IPS DF 6.9 (cell line): Measurements from ENCODE around the gene IL19.
"Not testable (repeated sequence)": the region's sequence is repeated elsewhere in the genome, so short reads cannot be mapped to it uniquely, and the experiment has no call there.

ENCODE experiments used
- DNase-seq: peaks from one replicate; pipeline ENCODE4 v3.0.0-alpha.2; 2013; ENCODE audit warnings: low read depth, low spot score
- H3K27ac ChIP-seq: one replicate; pipeline ENCODE4 v1.5.1; 2013; ENCODE audit warnings: low read length, control low read depth
- H3K27me3 ChIP-seq: 2 replicates; pipeline ENCODE4 v1.6.1; 2013; ENCODE audit warnings: mild to moderate bottlenecking, low read length; ENCODE audit not compliant: control insufficient read depth, insufficient read depth
- H3K36me3 ChIP-seq: 2 replicates; pipeline ENCODE4 v1.6.1; 2013; ENCODE audit warnings: low read length; ENCODE audit not compliant: control insufficient read depth, insufficient read depth
- H3K4me1 ChIP-seq: 2 replicates; pipeline ENCODE4 v1.6.1; 2013; ENCODE audit warnings: low read length; ENCODE audit not compliant: control insufficient read depth, insufficient read depth
- H3K4me3 ChIP-seq: 2 replicates; pipeline ENCODE4 v1.5.1; 2013; ENCODE audit warnings: mild to moderate bottlenecking, low read length
- H3K9me3 ChIP-seq: 2 replicates; pipeline ENCODE4 v1.6.1; 2013; ENCODE audit warnings: low read length, inconsistent platforms; ENCODE audit not compliant: control insufficient read depth, insufficient read depth
- WGBS: extraction: QIAGEN DNeasy Blood & Tissue Kit; methylation state at CpG from one replicate; pipeline ENCODE4 v1.1.7; 2013; ENCODE audit warnings: mixed read lengths, missing lambda C conversion rate; ENCODE audit not compliant: insufficient read length, insufficient coverage; 5-methylcytosine and 5-hydroxymethylcytosine counted together

IL19 gene

GRCh38 chr1:206776229-206776628, 5.7 kb downstream of the IL19 start:
- no peak overlapping the region for H3K4me3 ChIP-seq
- H3K36me3 ChIP-seq = no peaks in the 10 kb centered on the region
- no peaks in the 10 kb centered on the region for H3K9me3 ChIP-seq
- no peak overlapping the region for H3K27ac ChIP-seq
- H3K4me1 ChIP-seq = no peaks in the 10 kb centered on the region
- DNase-seq = no peak
- no peaks in the 10 kb centered on the region for H3K27me3 ChIP-seq
- WGBS = no CpG with 5 or more reads among the region's 4 CpGs

GRCh38 chr1:206778031-206778430, 7.5 kb downstream of the IL19 start:
- WGBS = no CpG with 5 or more reads among the region's 7 CpGs
- Histone ChIP-seq H3K4me3 (no peak overlapping the region), H3K36me3 (no peaks in the 10 kb centered on the region), H3K4me1 (no peaks in the 10 kb centered on the region), H3K27me3 (no peaks in the 10 kb centered on the region), H3K27ac (no peak overlapping the region), H3K9me3 (no peaks in the 10 kb centered on the region)
- DNase-seq = no peak

GRCh38 chr1:206778911-206779310, 8.3 kb downstream of the IL19 start:
- DNase-seq, H3K4me1 ChIP-seq, H3K9me3 ChIP-seq, H3K27me3 ChIP-seq, H3K4me3 ChIP-seq, H3K36me3 ChIP-seq, H3K27ac ChIP-seq: not testable (repeated sequence)
- no CpG with 5 or more reads among the region's 6 CpGs for WGBS

GRCh38 chr1:206779638-206780037, 9.1 kb downstream of the IL19 start:
- DNase-seq = no peak
- WGBS = no CpG with 5 or more reads among the region's 2 CpGs
- H3K4me3 ChIP-seq = no peak overlapping the region
- H3K36me3 ChIP-seq = no peaks in the 10 kb centered on the region
- no peaks in the 10 kb centered on the region for H3K27me3 ChIP-seq
- H3K4me1 ChIP-seq = no peaks in the 10 kb centered on the region
- H3K27ac ChIP-seq = no peak overlapping the region
- no peaks in the 10 kb centered on the region for H3K9me3 ChIP-seq

- H3K27me3 ChIP-seq = no peaks in the 10 kb centered on the region
- no peaks in the 10 kb centered on the region for H3K9me3 ChIP-seq
- H3K27ac ChIP-seq = no peak overlapping the region
- DNase-seq = no peak
- no peaks in the 10 kb centered on the region for H3K4me1 ChIP-seq
- H3K4me3 ChIP-seq = no peak overlapping the region
- no peaks in the 10 kb centered on the region for H3K36me3 ChIP-seq
- no CpG with 5 or more reads among the region's 2 CpGs for WGBS
Measured at GRCh38 chr1:206782448-206782847, 11.9 kb downstream of the IL19 start.

GRCh38 chr1:206783506-206783905, 12.9 kb downstream of the IL19 start:
- WGBS = no CpG with 5 or more reads among the region's 7 CpGs

DNA sequence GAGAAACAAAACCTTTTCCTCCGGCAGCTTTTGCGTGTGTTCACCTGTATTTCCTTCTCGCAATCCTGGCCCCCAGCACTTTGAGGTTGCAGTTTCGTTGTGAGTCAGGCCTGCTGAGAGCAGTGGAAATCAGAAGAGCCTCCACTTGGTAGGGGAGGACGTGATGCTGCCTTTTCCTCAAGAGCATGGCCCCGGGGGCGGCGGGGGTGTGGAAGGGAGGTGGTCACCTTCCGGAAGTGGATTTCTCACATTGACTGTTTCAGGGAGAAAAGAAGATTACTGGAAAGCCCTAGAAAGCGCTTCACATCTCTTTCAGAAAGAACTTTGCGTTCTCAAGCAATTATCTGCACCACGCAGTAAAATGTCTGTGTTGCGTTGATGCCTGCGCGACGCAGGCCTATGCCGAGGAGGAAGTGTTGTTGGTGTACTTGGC, 13.9 kb downstream of the IL19 start:
- H3K36me3 ChIP-seq = no peaks in the 10 kb centered on the region
- WGBS = no CpG with 5 or more reads among the region's 17 CpGs
- H3K27me3 ChIP-seq = no peaks in the 10 kb centered on the region; the same call in 1 of the 2 replicates
- no peak overlapping the region for H3K4me3 ChIP-seq
- H3K9me3 ChIP-seq = no peaks in the 10 kb centered on the region
- H3K4me1 ChIP-seq = no peaks in the 10 kb centered on the region
- H3K27ac ChIP-seq = no peak overlapping the region
- no peak for DNase-seq

More at GRCh38 chr1:206783506-206783905, 12.9 kb downstream of the IL19 start:
- Histone ChIP-seq H3K36me3 (no peaks in the 10 kb centered on the region), H3K27ac (no peak overlapping the region), H3K9me3 (no peaks in the 10 kb centered on the region), H3K27me3 (no peaks in the 10 kb centered on the region), H3K4me3 (no peak overlapping the region), H3K4me1 (no peaks in the 10 kb centered on the region)
- no peak for DNase-seq

- H3K27ac ChIP-seq = no peak overlapping the region
- WGBS = no CpG with 5 or more reads among the region's 4 CpGs
- no peaks in the 10 kb centered on the region for H3K9me3 ChIP-seq
- H3K4me3 ChIP-seq = no peak overlapping the region
- no peaks in the 10 kb centered on the region for H3K36me3 ChIP-seq
- H3K4me1 ChIP-seq = no peaks in the 10 kb centered on the region
- DNase-seq = no peak
- H3K27me3 ChIP-seq = no peaks in the 10 kb centered on the region; the same call in 1 of the 2 replicates
Measured at GRCh38 chr1:206785182-206785765, 14.7 kb downstream of the IL19 start.

DNA sequence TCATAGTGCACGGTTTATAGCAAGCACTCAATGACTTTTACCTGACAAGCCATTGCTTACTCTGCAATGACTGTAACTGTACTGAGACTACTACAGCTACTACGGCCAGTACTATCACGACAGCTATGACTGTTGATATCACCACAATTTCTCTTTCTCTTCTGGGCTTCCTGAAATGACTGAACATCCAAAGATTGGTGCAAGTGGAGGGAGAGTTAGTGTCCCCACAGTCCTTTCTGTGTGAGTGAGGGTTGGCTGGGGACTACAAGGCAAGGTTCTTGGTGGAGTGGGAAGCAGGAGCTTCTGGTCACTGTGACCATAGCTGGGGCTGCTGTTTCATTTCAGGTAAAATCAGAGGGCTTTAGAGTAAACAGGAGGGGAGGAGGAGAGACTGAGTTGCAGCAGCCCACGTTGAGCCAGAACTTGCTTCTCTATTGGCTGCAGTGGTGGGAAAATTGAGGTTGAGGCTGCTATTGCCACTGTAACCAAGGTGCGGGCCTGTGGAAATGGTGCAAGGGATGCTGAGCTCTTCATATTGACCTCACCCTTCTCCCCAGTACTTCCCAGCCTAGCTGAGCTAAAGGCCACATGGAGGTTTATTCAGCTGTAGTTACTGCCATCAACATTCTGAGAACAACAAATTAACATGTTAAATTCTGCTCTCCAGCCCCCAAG, 15.8 kb downstream of the IL19 start:
- Histone ChIP-seq H3K27me3 (no peaks in the 10 kb centered on the region; the same call in 1 of the 2 replicates), H3K4me3 (no peak overlapping the region), H3K9me3 (no peaks in the 10 kb centered on the region), H3K27ac (no peak overlapping the region), H3K36me3 (no peaks in the 10 kb centered on the region), H3K4me1 (no peaks in the 10 kb centered on the region)
- no CpG with 5 or more reads among the region's 5 CpGs for WGBS
- DNase-seq = no peak

DNA sequence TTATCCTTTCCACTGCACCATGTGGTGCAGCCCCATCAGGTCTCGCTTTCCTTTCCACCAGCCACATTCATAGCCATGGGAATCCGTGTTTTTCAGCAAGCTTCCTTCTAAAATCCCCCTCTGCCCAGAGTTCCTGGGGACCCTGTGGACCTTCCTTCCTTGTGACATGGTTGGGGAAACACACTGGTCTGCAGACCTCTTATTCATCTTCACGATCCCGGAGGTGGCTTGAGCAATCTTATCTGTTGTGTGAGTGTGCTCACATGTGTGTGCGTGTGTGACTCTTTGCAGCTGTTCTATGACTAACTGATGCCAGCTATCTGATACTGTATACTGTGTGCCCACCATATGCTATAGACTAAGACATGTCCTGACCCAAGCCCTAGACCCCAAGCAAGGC, 17.3 kb downstream of the IL19 start:
- Histone ChIP-seq H3K27me3 (no peaks in the 10 kb centered on the region; the same call in 1 of the 2 replicates), H3K4me1 (peaks cover 1% of the 10 kb centered on the region; the same call in 1 of the 2 replicates), H3K9me3 (no peaks in the 10 kb centered on the region), H3K4me3 (no peak overlapping the region), H3K27ac (no peak overlapping the region), H3K36me3 (no peaks in the 10 kb centered on the region)
- DNase-seq = no peak
- WGBS = no CpG with 5 or more reads among the region's 5 CpGs
